ENCODE results near the gene PARP8.

- no peak for TF ChIP-seq POLR2A (conservative IDR thresholded peaks at IDR 0.05)
- no peak for TF ChIP-seq ZNF384 (IDR thresholded peaks at IDR 0.05; ENCODE audit: low read depth, low read length)
Measured at GRCh38 chr5:50752800-50753199, 86.4 kb downstream of the PARP8 start.
